GM21825 (cell line): ENCODE measurements around the gene CCDC88C.
"Not testable (repeated sequence)": the region's sequence is repeated elsewhere in the genome, so short reads cannot be mapped to it uniquely, and the experiment has no call there.

Experiments
- ATAC-seq: cut with Tn5 transposase; IDR thresholded peaks from one replicate; pipeline ENCODE4 v1.9.1; 2021; ENCODE audit warnings: mild to moderate bottlenecking, moderate library complexity; ENCODE audit not compliant: unreplicated experiment

Gene CCDC88C

GRCh38 chr14:91230397-91231035 is 187.1 kb downstream of the CCDC88C start:
- no peak for ATAC-seq

- ATAC-seq = peak; percentile 65
Measured at GRCh38 chr14:91229743-91230200, 187.8 kb downstream of the CCDC88C start.

- peak; percentile 4 for ATAC-seq
Measured at GRCh38 chr14:91229005-91229382, 188.6 kb downstream of the CCDC88C start.

GRCh38 chr14:91228112-91229004 is 189.3 kb downstream of the CCDC88C start:
- ATAC-seq = peak; percentile 83

- ATAC-seq = no peak
Measured at GRCh38 chr14:91227183-91227628, 190.4 kb downstream of the CCDC88C start.

GRCh38 chr14:91226360-91226759 is 191.3 kb downstream of the CCDC88C start:
- ATAC-seq = not testable (repeated sequence)

- no peak for ATAC-seq
Measured at GRCh38 chr14:91225025-91225424, 192.6 kb downstream of the CCDC88C start.

- ATAC-seq = no peak
Measured at GRCh38 chr14:91223028-91223783, 194.4 kb downstream of the CCDC88C start.
